Measurements from ENCODE around the gene JMJD1C.

- no peak for TF ChIP-seq CTCF (IDR thresholded peaks at IDR 0.05)
- no peak for TF ChIP-seq POLR2A (IDR thresholded peaks at IDR 0.05)
Observed at GRCh38 chr10:63236113-63236935, 229.5 kb downstream of the JMJD1C start.
